Trophoblast cell (in vitro differentiated cells and primary cell): ENCODE measurements around the gene PDPK1. TPM values are rescaled to one million over a fixed set of nuclear protein-coding genes. Genes with fewer than 3 reads are reported as not detected.

Experiments used
- DNase-seq, 2 donors: peaks; one replicate each; pipeline ENCODE4 v3.0.0-alpha.2; 2016
- H2AFZ ChIP-seq: 2 replicates; pipeline ENCODE4 v1.6.1; 2013; ENCODE audit warnings: low read length, moderate library complexity, mild to moderate bottlenecking; ENCODE audit not compliant: insufficient read depth, poor library complexity
- H2AK5ac ChIP-seq: 2 replicates; pipeline ENCODE4 v1.6.1; 2013; ENCODE audit warnings: mild to moderate bottlenecking, low read length
- H2BK120ac ChIP-seq: 2 replicates; pipeline ENCODE4 v1.6.1; 2013; ENCODE audit warnings: low read length, mild to moderate bottlenecking, moderate library complexity; ENCODE audit not compliant: insufficient read depth, poor library complexity
- H2BK12ac ChIP-seq: 2 replicates; pipeline ENCODE4 v1.6.1; 2013; ENCODE audit warnings: mild to moderate bottlenecking, low read length, moderate library complexity
- H2BK5ac ChIP-seq: 2 replicates; pipeline ENCODE4 v1.6.1; 2013; ENCODE audit warnings: low read length, low read depth, moderate library complexity, mild to moderate bottlenecking; ENCODE audit not compliant: poor library complexity
- H3K14ac ChIP-seq: 2 replicates; pipeline ENCODE4 v1.6.1; 2013; ENCODE audit warnings: mild to moderate bottlenecking, low read length
- H3K18ac ChIP-seq: 2 replicates; pipeline ENCODE4 v1.6.1; 2013; ENCODE audit warnings: mild to moderate bottlenecking, low read length
- H3K23ac ChIP-seq: 2 replicates; pipeline ENCODE4 v1.6.1; 2013; ENCODE audit warnings: low read length
- H3K27ac ChIP-seq: 2 replicates; pipeline ENCODE4 v1.5.1; 2013; ENCODE audit warnings: low read depth, mild to moderate bottlenecking, inconsistent platforms, low read length, moderate library complexity
- H3K27me3 ChIP-seq: 2 replicates; pipeline ENCODE4 v1.6.1; 2013; ENCODE audit warnings: inconsistent platforms, mild to moderate bottlenecking, low read length, moderate library complexity; ENCODE audit not compliant: insufficient read depth
- H3K36me3 ChIP-seq, 2 experiments: 1 replicate in 1 of 2; 2 replicates in 1 of 2; pipeline ENCODE4 v1.6.1; 2013; ENCODE audit warnings: low read length in 2 of 2, mild to moderate bottlenecking in 2 of 2, moderate library complexity in 1 of 2; ENCODE audit not compliant: insufficient read depth in 2 of 2, control insufficient read depth in 1 of 2
- H3K4ac ChIP-seq: 2 replicates; pipeline ENCODE4 v1.6.1; 2013; ENCODE audit warnings: low read depth, mild to moderate bottlenecking, low read length, moderate library complexity
- H3K4me1 ChIP-seq, 2 experiments: 1 replicate in 1 of 2; 2 replicates in 1 of 2; pipeline ENCODE4 v1.6.1; 2013; ENCODE audit warnings: low read length in 2 of 2, mild to moderate bottlenecking in 2 of 2, moderate library complexity in 1 of 2; ENCODE audit not compliant: insufficient read depth in 2 of 2, control insufficient read depth in 1 of 2
- H3K4me2 ChIP-seq: 2 replicates; pipeline ENCODE4 v1.6.1; 2013; ENCODE audit warnings: inconsistent platforms, mild to moderate bottlenecking, low read length, moderate library complexity
- H3K4me3 ChIP-seq: 2 replicates; pipeline ENCODE4 v1.5.1; 2013; ENCODE audit warnings: mild to moderate bottlenecking, low read depth, low read length, inconsistent platforms
- H3K79me1 ChIP-seq: one replicate; pipeline ENCODE4 v1.6.1; 2013; ENCODE audit warnings: low read length
- H3K79me2 ChIP-seq: 2 replicates; pipeline ENCODE4 v1.6.1; 2013; ENCODE audit warnings: low read length, mild to moderate bottlenecking; ENCODE audit not compliant: control insufficient read depth, insufficient read depth, poor library complexity
- H3K9ac ChIP-seq: 2 replicates; pipeline ENCODE4 v1.6.1; 2013; ENCODE audit warnings: mild to moderate bottlenecking, low read length
- H3K9me3 ChIP-seq: 2 replicates; pipeline ENCODE4 v1.6.1; 2013; ENCODE audit warnings: low read depth, mild to moderate bottlenecking, control low read depth, inconsistent platforms, low read length; ENCODE audit not compliant: insufficient read depth
- H4K12ac ChIP-seq: 2 replicates; pipeline ENCODE4 v1.6.1; 2013; ENCODE audit warnings: low read depth, mild to moderate bottlenecking, low read length, moderate library complexity
- H4K8ac ChIP-seq: 2 replicates; pipeline ENCODE4 v1.6.1; 2013; ENCODE audit warnings: low read depth, mild to moderate bottlenecking, low read length, moderate library complexity
- H4K91ac ChIP-seq: one replicate; pipeline ENCODE4 v1.6.1; 2013; ENCODE audit warnings: low read depth, mild to moderate bottlenecking, low read length, moderate library complexity
- WGBS: extraction: QIAGEN DNeasy Blood & Tissue Kit; methylation state at CpG from one replicate; pipeline ENCODE4 v1.1.7; 2013; ENCODE audit warnings: missing lambda C conversion rate; ENCODE audit not compliant: insufficient read length, insufficient coverage; ENCODE audit errors: extremely low coverage; 5-methylcytosine and 5-hydroxymethylcytosine counted together
- polyA plus RNA-seq: library from polyadenylated mRNA; stranded (reverse); fragments of 200-250 nt; gene quantifications from 2 replicates; pipeline ENCODE4 v1.2.3, GENCODE V29; 2013

PDPK1 gene
- 25.4 and 26.9 TPM in 2 replicates for polyA plus RNA-seq

DNA sequence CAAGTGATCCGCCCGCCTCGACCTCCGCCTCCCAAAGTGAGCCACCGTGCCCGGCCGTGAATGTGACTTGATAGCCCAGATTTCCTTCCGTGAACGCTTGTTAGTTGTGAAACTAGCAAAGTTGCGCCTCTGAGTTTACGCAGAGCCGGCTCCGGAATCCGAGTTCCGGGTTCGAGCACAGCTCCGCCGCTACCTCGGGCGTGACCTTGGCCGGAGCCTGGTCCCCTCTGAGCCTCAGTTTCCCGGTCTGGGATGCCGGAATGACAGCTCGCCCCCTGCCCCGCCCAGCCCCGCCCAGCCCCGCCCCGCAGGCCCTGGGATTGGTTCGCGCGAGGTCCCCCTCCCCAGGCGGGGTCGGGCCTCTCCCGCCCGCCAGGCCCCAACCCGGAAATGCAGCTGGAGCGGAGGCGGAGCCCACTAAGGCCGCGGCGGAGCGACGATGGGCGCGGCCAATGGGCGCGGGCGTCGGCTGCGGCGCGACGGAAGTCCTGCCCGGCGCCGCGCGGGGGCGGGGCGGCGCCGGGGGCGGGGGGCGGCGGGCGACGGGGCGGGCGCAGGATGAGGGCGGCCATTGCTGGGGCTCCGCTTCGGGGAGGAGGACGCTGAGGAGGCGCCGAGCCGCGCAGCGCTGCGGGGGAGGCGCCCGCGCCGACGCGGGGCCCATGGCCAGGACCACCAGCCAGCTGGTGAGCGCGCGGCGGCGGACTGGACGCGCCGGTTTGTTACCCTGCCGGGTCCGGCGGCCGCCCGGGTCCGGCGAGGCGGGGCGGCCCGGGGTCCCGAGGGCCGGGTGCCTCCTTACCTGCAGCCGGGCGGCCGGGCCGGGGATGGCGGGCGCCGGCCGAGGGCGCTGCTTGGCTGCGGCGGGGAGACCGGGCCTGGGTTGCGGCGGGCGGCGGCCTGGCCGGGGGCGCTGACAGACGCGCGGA is at the start of gene PDPK1:
Gene PDPK1, plus strand, starts transcription at position 571 of the 929 bp plus-strand sequence. Its CDS starts 92 bp downstream, at position 663.
- Histone ChIP-seq H3K27me3 (no peaks in the 10 kb centered on the region), H3K4me3 (peak within 1 kb of the TSS; percentile 91), H3K9ac (peak within 1 kb of the TSS; percentile 93), H4K8ac (peak within 1 kb of the TSS; percentile 85), H2BK12ac (no peak within 1 kb of the TSS), H3K79me2 (peaks cover 14% of the 10 kb centered on the region), H2AK5ac (no peak within 1 kb of the TSS), H4K91ac (peak within 1 kb of the TSS; percentile 64), H3K18ac (peak within 1 kb of the TSS; percentile 81), H3K23ac (no peak within 1 kb of the TSS), H4K12ac (peak within 1 kb of the TSS; percentile 87), H3K4me2 (peak within 1 kb of the TSS; percentile 98), H2BK5ac (peak within 1 kb of the TSS; percentile 53), H3K4ac (peak within 1 kb of the TSS; percentile 47), H3K14ac (peak within 1 kb of the TSS; percentile 95), H3K79me1 (peaks cover 4% of the 10 kb centered on the region), H3K36me3 (peaks cover 6 to 8% of the 10 kb centered on the region in 2 experiments), H2BK120ac (no peak within 1 kb of the TSS), H2AFZ (peak within 1 kb of the TSS; percentile 75), H3K4me1 (peaks cover 9 to 11% of the 10 kb centered on the region in 2 experiments), H3K9me3 (peaks cover 4% of the 10 kb centered on the region), H3K27ac (peak within 1 kb of the TSS; percentile 56)
- peak; percentile 97 to 98 for DNase-seq
- WGBS = no CpG with 5 or more reads among the region's 126 CpGs

DNA sequence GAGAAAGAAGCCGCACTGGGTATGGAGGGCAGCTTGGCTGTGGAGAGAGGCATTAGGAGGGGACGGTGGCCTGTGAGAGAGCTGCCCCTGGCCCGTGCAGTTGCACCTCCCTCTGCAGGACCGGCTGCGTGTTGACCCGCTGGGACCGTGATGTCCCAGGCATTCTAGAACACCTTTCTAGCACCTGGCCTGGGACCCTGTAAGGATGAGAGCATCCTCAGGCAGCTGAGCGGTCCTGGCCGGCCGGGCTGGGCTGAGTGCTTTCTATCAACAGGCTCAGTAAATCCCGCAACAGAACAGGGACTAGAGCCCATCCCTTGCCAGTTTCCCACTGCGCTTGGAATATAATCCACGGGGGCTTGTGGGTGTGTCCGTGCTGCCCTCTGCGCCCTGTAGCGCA is 48.2 kb upstream of the PDPK1 start:
- Histone ChIP-seq H3K4me1 (peaks cover 4 to 5% of the 10 kb centered on the region in 2 experiments), H2AK5ac (no peak overlapping the region), H3K79me1 (no peaks in the 10 kb centered on the region), H3K9me3 (no peaks in the 10 kb centered on the region), H3K27ac (no peak overlapping the region), H3K79me2 (no peaks in the 10 kb centered on the region), H4K91ac (no peak overlapping the region), H3K18ac (no peak overlapping the region), H3K4me2 (no peak overlapping the region), H2BK120ac (no peak overlapping the region), H3K14ac (no peak overlapping the region), H4K8ac (no peak overlapping the region), H3K27me3 (no peaks in the 10 kb centered on the region), H2AFZ (no peak overlapping the region), H2BK12ac (no peak overlapping the region), H3K4me3 (no peak overlapping the region), H3K36me3 (no peaks in the 10 kb centered on the region), H2BK5ac (no peak overlapping the region), H3K23ac (no peak overlapping the region), H3K4ac (no peak overlapping the region), H4K12ac (no peak overlapping the region), H3K9ac (no peak overlapping the region)
- no CpG with 5 or more reads among the region's 16 CpGs for WGBS
- DNase-seq = no peak

DNA sequence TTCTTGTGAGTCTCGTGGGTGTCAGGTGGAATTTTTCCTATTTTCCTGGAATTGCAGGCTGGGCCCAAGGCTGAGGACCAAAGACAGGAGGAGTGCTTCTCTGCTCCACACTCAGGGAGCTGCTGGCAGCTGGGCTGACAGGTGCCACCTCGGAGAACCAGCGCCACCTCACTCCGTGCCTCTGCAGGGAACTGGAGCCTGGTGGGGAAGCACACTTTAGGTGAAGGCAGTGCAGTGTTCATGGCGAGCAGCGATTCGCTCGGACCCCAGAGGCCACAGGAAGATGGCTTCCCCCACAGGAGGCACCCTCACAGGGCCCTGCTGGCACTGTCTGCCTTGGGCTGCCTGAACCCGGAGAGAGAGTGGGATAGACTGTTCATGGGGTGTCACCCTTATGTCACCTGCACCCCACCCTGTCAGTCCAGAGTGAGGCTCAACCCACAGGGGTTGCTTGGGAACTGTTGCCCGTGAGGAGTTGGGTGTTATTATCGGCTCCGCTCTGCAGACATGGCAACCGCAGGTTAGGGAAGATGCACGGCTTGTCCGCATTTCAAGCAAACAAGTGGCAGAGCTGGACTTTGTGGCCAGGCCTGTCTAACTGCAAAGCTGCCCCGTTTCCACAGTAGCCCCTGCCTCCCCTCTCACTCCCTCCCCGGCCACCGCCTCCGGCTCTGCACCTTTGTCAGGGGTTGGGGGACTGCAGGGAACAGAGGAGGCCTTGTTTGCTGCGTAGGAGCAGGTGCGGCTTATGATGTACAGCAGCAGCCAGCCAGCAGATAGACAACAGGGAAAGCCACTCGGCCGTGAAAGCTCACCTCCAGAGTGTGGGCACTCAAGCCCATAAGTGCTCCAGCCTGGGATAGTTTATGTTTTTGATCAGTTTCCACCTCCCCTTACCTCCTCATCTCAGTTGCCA is 47.4 kb upstream of the PDPK1 start:
- Histone ChIP-seq H3K14ac (no peak overlapping the region), H3K4me3 (no peak overlapping the region), H3K27me3 (no peaks in the 10 kb centered on the region), H3K79me2 (no peaks in the 10 kb centered on the region), H3K18ac (no peak overlapping the region), H3K4me1 (peaks cover 4 to 5% of the 10 kb centered on the region in 2 experiments), H2AK5ac (no peak overlapping the region), H2BK120ac (no peak overlapping the region), H4K8ac (no peak overlapping the region), H3K23ac (no peak overlapping the region), H4K12ac (no peak overlapping the region), H3K4ac (no peak overlapping the region), H3K9ac (no peak overlapping the region), H3K27ac (no peak overlapping the region), H3K36me3 (no peaks in the 10 kb centered on the region), H2BK5ac (no peak overlapping the region), H4K91ac (no peak overlapping the region), H2BK12ac (no peak overlapping the region), H2AFZ (no peak overlapping the region), H3K9me3 (no peaks in the 10 kb centered on the region), H3K4me2 (no peak overlapping the region), H3K79me1 (no peaks in the 10 kb centered on the region)
- no peak for DNase-seq
- WGBS = no CpG with 5 or more reads among the region's 23 CpGs

- H3K27me3 ChIP-seq = no peaks in the 10 kb centered on the region
- no peak overlapping the region for H3K23ac ChIP-seq
- no peak overlapping the region for H4K12ac ChIP-seq
- H3K27ac ChIP-seq = no peak overlapping the region
- no peaks in the 10 kb centered on the region for H3K79me1 ChIP-seq
- H2BK12ac ChIP-seq = no peak overlapping the region
- H2AFZ ChIP-seq = no peak overlapping the region
- H4K8ac ChIP-seq = no peak overlapping the region
- no peak overlapping the region for H2BK120ac ChIP-seq
- no peak overlapping the region for H2BK5ac ChIP-seq
- DNase-seq = no peak
- H3K4me3 ChIP-seq = no peak overlapping the region
- no peak overlapping the region for H3K4me2 ChIP-seq
- no peaks in the 10 kb centered on the region for H3K79me2 ChIP-seq
- no peak overlapping the region for H4K91ac ChIP-seq
- H3K9ac ChIP-seq = no peak overlapping the region
- no peaks in the 10 kb centered on the region for H3K9me3 ChIP-seq
- no peak overlapping the region for H2AK5ac ChIP-seq
- peaks cover 9 to 14% of the 10 kb centered on the region in 2 experiments for H3K36me3 ChIP-seq
- H3K18ac ChIP-seq = no peak overlapping the region
- no peak overlapping the region for H3K14ac ChIP-seq
- peaks cover 4 to 7% of the 10 kb centered on the region in 2 experiments for H3K4me1 ChIP-seq
- H3K4ac ChIP-seq = no peak overlapping the region
- WGBS = no CpG with 5 or more reads among the region's 13 CpGs
These were observed 45.5 kb upstream of the PDPK1 start for GRCh38 chr16:2492292-2492691.
